Neuron (in vitro differentiated cells): ENCODE data around the gene HS6ST2.
A peak's percentile ranks its signal among the peaks of the same experiment; 100 is the strongest.
"Not testable (repeated sequence)": the region's sequence is repeated elsewhere in the genome, so short reads cannot be mapped to it uniquely, and the experiment has no call there.

ENCODE experiments used
- H2AFZ ChIP-seq: one replicate; pipeline ENCODE4 v1.6.1; 2013; ENCODE audit warnings: low read depth, mild to moderate bottlenecking, inconsistent platforms, low read length, moderate library complexity
- H3K27me3 ChIP-seq: one replicate; pipeline ENCODE4 v1.6.1; 2013; ENCODE audit warnings: low read length; ENCODE audit not compliant: insufficient read depth
- H3K36me3 ChIP-seq: one replicate; pipeline ENCODE4 v1.6.1; 2013; ENCODE audit warnings: low read length; ENCODE audit not compliant: insufficient read depth
- H3K4me1 ChIP-seq: one replicate; pipeline ENCODE4 v1.6.1; 2013; ENCODE audit warnings: low read length; ENCODE audit not compliant: insufficient read depth
- H3K4me3 ChIP-seq: 2 replicates; pipeline ENCODE4 v1.5.1; 2013; ENCODE audit warnings: mild to moderate bottlenecking, low read length, moderate library complexity
- H3K9me3 ChIP-seq: one replicate; pipeline ENCODE4 v1.6.1; 2013; ENCODE audit warnings: low read length

Gene HS6ST2

DNA sequence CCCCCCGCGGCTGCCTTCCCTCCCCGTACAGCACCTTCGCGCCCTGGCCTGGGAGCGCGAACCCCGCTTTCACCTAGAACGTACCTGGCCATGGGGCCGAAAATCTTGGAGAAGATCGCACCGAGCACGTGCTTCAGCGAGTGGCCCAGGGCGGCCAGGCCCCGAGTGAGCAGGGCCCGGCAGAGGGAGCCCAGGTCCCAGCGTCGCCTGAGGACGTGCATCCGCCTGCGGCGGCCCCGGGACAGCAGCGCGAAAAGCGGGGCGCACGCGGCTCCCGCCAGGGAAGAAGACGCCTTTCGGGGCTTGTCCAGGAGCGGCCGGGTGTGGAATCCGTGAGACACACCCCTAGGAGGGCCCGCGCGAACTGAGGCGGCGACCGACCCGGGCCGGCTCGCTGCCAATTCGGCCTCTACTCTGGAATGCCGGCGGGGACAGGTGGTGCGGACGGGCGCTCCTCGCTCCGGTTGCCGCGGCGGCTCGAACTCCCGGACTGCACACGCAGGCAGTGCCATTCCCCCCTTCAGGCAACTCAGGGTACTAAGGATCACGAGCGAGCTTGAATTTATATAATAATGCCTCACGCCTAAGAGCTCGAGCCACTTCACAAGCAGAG, at the start of gene HS6ST2:
Gene HS6ST2, minus strand, starts transcription at position 539 of the 613 bp plus-strand sequence.
- H3K4me1 ChIP-seq = peaks cover 21% of the 10 kb centered on the region
- H3K27me3 ChIP-seq = no peaks in the 10 kb centered on the region
- H3K4me3 ChIP-seq = peak within 1 kb of the TSS; percentile 73
- H3K9me3 ChIP-seq = no peaks in the 10 kb centered on the region
- H3K36me3 ChIP-seq = no peaks in the 10 kb centered on the region
- peak within 1 kb of the TSS; percentile 69 for H2AFZ ChIP-seq

DNA sequence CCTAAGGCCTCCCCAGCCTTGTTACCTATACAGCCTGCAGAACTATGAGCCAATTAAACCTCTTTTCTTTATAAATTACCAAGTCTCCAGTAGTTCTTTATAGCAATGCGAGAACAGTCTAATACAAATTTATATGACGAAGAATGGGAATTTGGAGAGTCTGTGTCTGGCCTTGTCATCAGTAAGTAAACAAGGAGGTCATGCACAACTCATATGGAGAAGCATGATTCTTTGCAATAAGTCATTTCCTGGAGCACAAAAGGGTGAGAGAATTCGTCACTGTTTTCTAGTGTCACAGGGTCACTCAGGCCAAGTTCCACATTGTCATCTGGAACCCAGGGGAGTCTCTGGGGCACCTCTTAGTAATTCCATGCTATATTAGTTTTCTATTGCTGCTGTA, 49.0 kb upstream of the HS6ST2 start:
- Histone ChIP-seq H3K27me3 (no peaks in the 10 kb centered on the region), H3K4me3 (no peak overlapping the region), H2AFZ (no peak overlapping the region), H3K9me3 (no peaks in the 10 kb centered on the region), H3K4me1 (no peaks in the 10 kb centered on the region), H3K36me3 (no peaks in the 10 kb centered on the region)

DNA sequence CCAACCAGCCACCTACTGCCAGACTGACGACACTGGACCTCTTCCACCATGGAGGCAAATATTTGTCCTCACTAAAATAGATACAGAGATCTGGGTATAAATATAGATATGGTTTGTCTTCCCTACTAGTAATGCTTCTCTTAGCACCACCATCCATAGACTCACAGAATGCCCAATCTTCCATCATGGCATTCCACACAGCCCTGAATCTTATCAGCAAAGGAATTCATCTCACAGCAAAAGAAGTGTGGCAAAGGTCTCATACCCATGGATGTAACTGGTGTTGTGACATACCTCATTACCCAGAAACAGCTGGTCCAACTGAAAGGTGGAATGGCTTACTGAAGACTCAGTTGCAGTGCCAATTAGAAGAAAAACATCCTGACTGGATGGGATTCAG, 47.2 kb upstream of the HS6ST2 start:
- no peak overlapping the region for H2AFZ ChIP-seq
- no peaks in the 10 kb centered on the region for H3K36me3 ChIP-seq
- no peak overlapping the region for H3K4me3 ChIP-seq

DNA sequence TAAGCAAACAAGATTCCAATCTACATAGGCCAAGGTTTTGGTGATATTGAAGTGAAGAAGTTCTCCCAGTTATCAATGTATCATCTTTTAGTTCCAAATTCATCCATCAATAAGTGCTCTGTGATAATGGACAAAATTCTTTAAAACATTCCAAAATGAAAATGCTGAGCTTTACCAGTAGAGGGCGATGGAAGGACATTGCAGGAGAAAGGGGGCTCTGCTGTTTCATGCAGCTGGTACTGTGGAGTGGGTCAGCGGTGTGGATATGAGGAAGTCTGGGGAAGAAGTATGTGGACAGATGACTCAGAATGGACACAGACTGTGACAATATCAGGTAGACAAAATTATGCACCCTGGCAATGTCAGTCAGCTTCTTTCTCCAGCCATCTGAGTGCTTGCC, 46.6 kb upstream of the HS6ST2 start:
- Histone ChIP-seq H3K27me3 (no peaks in the 10 kb centered on the region), H3K4me1 (no peaks in the 10 kb centered on the region), H2AFZ (no peak overlapping the region), H3K9me3 (no peaks in the 10 kb centered on the region), H3K36me3 (no peaks in the 10 kb centered on the region), H3K4me3 (no peak overlapping the region)

More for the DNA sequence above, 47.2 kb upstream of the HS6ST2 start:
- Histone ChIP-seq H3K9me3 (no peaks in the 10 kb centered on the region), H3K27me3 (no peaks in the 10 kb centered on the region), H3K4me1 (no peaks in the 10 kb centered on the region)

DNA sequence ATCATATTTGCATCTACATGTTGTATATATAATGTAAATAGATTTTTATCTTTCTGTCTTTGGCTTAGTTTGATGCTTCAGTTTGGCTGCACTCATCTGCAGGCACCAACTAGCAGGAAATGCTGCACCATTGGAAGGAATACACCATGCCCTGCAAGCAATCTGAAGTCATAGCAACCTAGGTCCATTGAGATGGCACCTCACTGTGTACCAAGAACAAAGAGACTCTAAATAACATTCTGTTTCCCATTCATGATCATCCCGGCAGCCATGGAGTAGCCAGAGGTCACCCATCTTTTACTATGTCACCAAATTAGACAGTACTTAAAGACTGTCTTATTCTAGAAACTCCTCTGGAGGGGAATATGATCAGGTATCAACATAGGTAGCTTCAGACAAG, 40.8 kb upstream of the HS6ST2 start:
- H3K4me1 ChIP-seq = peaks cover 6% of the 10 kb centered on the region
- H3K4me3 ChIP-seq = no peak overlapping the region
- H3K36me3 ChIP-seq = no peaks in the 10 kb centered on the region
- H2AFZ ChIP-seq = no peak overlapping the region
- no peaks in the 10 kb centered on the region for H3K27me3 ChIP-seq
- H3K9me3 ChIP-seq = no peaks in the 10 kb centered on the region

DNA sequence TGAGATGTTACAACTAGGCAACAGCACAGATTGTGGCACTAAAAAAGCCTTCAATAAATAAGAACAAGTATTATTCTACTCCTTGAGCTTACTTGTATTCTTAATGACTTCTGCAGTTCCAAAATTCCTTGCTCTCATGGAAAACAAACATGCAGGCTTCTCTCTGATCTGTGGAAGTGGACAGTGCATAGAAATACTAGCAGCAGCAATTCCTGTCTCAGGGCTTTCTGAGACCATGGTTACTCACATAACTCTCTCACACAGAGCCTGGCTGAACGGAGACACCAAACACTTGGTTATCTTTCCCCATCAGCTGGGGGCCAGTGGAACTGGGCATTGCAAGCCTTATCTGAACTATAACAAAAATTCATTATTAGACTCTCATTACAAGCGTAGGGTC, 32.4 kb upstream of the HS6ST2 start:
- Histone ChIP-seq H3K27me3 (no peaks in the 10 kb centered on the region), H3K36me3 (no peaks in the 10 kb centered on the region), H3K9me3 (no peaks in the 10 kb centered on the region), H2AFZ (no peak overlapping the region), H3K4me1 (no peaks in the 10 kb centered on the region), H3K4me3 (no peak overlapping the region)

DNA sequence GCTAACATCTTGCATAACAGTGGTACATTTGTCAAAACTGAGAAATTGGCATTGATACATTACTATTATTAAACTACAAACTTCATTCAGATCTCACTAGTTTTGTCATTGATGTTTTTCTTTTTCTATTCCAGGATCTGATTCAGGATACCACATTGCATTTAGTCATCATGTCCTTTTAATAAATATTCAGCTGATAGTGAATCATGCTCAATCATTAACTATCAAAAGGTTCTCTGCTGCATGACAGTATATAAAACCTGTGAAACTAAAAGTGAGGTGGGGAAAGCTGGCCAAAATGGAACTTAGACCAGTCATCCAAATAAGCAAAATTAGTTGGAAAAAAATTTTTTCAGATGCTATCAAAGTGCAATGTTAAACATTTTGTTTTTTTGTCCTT, 28.1 kb upstream of the HS6ST2 start:
- H3K36me3 ChIP-seq = no peaks in the 10 kb centered on the region
- no peaks in the 10 kb centered on the region for H3K9me3 ChIP-seq
- no peak overlapping the region for H2AFZ ChIP-seq
- H3K4me1 ChIP-seq = no peaks in the 10 kb centered on the region
- no peaks in the 10 kb centered on the region for H3K27me3 ChIP-seq
- no peak overlapping the region for H3K4me3 ChIP-seq

DNA sequence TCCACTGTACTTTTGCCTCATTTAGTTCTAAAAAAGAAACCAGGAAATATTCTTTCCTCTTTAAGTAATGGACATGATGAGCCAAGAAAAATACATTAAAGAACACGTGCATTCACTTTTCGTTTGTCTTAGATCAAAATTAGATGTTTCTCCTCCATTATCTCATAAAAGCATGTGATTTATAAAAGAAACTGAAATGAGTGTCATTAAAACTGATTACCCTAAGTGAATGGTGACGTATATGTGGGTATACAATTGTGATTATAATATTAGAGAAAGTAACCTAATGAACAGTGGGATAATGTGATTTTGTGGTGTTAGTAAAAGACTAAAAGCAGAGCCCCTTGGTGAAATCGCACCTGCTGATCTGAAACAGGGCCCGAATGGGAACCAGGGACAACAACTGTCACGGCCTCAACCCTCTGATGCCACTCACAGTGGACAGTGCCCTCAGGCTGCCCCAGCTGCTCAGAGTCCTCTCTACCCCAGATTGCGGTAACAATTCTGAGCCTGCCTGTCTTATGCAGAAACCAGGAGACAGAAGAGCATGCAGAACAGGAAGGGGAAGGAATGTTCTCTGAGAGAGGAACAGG, 25.7 kb upstream of the HS6ST2 start:
- no peak overlapping the region for H3K4me3 ChIP-seq
- H3K36me3 ChIP-seq = no peaks in the 10 kb centered on the region

DNA sequence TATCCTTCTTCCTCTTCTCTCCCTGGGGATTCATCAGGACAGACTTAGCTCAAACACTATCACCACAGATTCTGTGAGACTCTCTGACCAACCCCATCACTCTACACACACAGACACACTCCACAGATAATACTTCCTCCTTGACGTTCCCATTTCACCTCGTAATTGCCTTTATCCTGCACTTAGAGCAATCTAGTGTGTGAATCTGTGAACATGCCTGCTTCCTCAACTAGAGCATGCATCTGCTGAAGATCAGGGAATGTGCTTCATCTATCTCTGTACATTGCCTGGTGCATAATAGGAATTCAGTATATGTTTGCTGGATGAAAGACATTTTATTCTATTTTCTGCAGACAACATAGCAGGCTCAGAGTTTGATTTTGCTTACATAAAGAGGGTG, 25.1 kb upstream of the HS6ST2 start:
- Histone ChIP-seq H2AFZ (no peak overlapping the region), H3K4me3 (no peak overlapping the region), H3K36me3 (no peaks in the 10 kb centered on the region), H3K9me3 (no peaks in the 10 kb centered on the region), H3K27me3 (no peaks in the 10 kb centered on the region), H3K4me1 (no peaks in the 10 kb centered on the region)

More for the DNA sequence above, 25.7 kb upstream of the HS6ST2 start:
- no peaks in the 10 kb centered on the region for H3K9me3 ChIP-seq
- H3K27me3 ChIP-seq = no peaks in the 10 kb centered on the region
- H3K4me1 ChIP-seq = no peaks in the 10 kb centered on the region
- no peak overlapping the region for H2AFZ ChIP-seq

DNA sequence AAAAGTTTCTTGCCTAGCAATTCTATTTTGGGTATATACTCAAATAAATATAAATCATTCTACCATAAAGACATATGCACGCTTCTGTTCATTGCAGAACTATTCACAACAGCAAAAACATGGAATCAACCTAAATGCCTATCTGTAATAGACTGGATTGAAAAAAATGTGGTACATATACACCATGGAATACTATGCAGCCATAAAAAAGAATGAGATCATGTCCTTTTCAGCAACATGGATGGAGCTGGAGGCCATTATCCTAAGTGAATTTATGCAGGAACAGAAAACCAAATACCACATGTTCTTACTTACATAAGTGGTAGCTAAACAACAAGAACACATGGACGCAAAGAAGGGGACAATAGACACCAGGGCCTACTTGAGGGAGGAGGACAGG, 21.6 kb upstream of the HS6ST2 start:
- not testable (repeated sequence) for H2AFZ ChIP-seq, H3K27me3 ChIP-seq, H3K9me3 ChIP-seq, H3K36me3 ChIP-seq, H3K4me3 ChIP-seq, H3K4me1 ChIP-seq

DNA sequence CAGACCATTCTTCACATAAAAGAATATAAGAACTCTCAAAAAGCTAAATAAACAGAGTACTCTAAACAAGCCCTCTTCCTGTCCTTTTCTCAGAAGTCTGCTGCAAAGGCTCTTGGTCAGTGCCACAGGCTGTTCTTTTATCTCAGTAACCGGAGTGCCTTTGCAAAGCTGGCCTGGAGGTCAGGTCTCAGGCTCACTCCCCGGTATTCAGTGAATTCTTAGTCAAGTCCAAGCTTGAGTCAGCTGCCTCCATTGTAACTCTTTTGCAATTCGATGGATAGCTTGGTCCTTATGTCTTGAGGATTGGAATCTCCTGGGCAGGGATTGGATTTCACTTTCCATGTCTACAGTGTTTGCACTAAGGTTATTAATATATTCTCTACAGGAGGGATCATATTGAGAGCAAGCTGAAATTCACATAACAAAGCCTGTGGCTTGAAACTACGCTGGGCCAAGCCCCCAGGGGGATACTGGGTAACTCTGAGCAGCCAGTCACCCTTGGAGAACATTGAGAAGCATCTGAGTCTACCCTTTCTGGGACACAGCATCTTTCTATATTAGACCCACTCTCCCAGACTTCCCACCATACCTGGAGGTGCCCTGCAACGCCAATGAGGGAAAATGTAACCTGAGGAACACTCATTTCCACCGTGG, 10.0 kb upstream of the HS6ST2 start:
- H3K4me1 ChIP-seq = peaks cover 17% of the 10 kb centered on the region
- H3K4me3 ChIP-seq = no peak overlapping the region
- no peaks in the 10 kb centered on the region for H3K27me3 ChIP-seq
- H2AFZ ChIP-seq = no peak overlapping the region
- H3K9me3 ChIP-seq = no peaks in the 10 kb centered on the region
- H3K36me3 ChIP-seq = no peaks in the 10 kb centered on the region

DNA sequence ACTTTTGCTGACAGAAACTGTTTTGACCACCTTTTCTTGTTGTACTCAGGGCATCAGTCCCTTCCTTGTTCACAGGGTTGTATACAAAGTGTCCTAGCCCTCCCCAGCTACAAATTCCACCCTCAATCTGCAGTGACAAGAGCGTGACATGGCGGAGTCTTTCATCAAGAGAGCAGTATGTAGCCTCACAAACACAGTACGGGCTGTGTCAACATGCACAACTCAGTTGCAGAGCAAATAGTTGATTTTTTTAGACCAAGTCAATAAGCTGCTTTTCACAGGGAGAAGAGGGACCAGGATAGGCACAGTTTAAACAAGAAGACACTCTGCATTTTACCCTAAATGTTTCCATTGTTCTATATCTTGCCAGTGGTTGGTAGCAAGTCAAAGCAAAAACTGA, 8.6 kb upstream of the HS6ST2 start:
- H2AFZ ChIP-seq = no peak overlapping the region
- H3K36me3 ChIP-seq = no peaks in the 10 kb centered on the region
- peaks cover 17% of the 10 kb centered on the region for H3K4me1 ChIP-seq
- no peaks in the 10 kb centered on the region for H3K27me3 ChIP-seq
- H3K4me3 ChIP-seq = no peak overlapping the region
- no peaks in the 10 kb centered on the region for H3K9me3 ChIP-seq

DNA sequence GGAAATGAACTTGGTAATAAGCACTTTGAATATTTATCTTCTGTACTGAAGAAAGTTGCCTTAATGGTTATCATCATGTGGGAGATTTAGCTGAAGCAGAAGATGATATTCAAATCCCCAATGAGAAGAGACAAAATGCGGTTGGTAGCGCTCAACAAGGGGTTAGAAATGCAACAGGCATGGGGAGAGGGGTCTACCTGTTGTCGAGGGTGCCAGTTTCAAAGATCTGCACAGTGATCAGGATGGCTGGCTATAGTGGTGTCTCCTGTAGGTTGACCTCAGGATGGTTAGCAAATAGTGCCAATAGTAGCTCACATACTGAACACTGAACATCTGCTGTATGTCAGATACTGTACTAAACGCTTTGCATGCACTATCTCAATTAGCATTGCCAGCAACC, 7.0 kb upstream of the HS6ST2 start:
- H3K4me1 ChIP-seq = peaks cover 28% of the 10 kb centered on the region
- H3K36me3 ChIP-seq = no peaks in the 10 kb centered on the region
- no peaks in the 10 kb centered on the region for H3K9me3 ChIP-seq
- no peak overlapping the region for H2AFZ ChIP-seq
- no peak overlapping the region for H3K4me3 ChIP-seq
- H3K27me3 ChIP-seq = no peaks in the 10 kb centered on the region
